NCI-H2029 (cell line): Measurements from ENCODE around the gene PDLIM4.
A peak's percentile ranks its signal among the peaks of the same experiment; 100 is the strongest.

Source experiments
- DNase-seq: peaks from one replicate; lab custom pipeline; 2025; lab: John Stamatoyannopoulos, UW

PDLIM4 gene

GRCh38 chr5:132257131-132258101, at the start of gene PDLIM4:
PDLIM4 (plus strand) TSS chr5:132257696; CDS start chr5:132257735, 39 bp downstream.
- no peak for DNase-seq

GRCh38 chr5:132207778-132208177, 49.7 kb upstream of the PDLIM4 start:
- DNase-seq, result no peak

- DNase-seq, result no peak
These were observed 48.4 kb upstream of the PDLIM4 start for GRCh38 chr5:132209131-132209530.

GRCh38 chr5:132209901-132210545, 47.5 kb upstream of the PDLIM4 start:
- no peak for DNase-seq

- DNase-seq, result no peak
These were observed 46.6 kb upstream of the PDLIM4 start for GRCh38 chr5:132210944-132211343.

GRCh38 chr5:132211787-132212186, 45.7 kb upstream of the PDLIM4 start:
- no peak for DNase-seq

GRCh38 chr5:132213666-132214065, 43.8 kb upstream of the PDLIM4 start:
- DNase-seq, result no peak

GRCh38 chr5:132214491-132214890, 43.0 kb upstream of the PDLIM4 start:
- no peak for DNase-seq

- peak; percentile 66 for DNase-seq
These were observed 42.2 kb upstream of the PDLIM4 start for GRCh38 chr5:132215329-132215728.

GRCh38 chr5:132218321-132218720, 39.2 kb upstream of the PDLIM4 start:
- DNase-seq, result no peak

- peak; percentile 14 for DNase-seq
These were observed 38.1 kb upstream of the PDLIM4 start for GRCh38 chr5:132219289-132219970.

- no peak for DNase-seq
These were observed 37.5 kb upstream of the PDLIM4 start for GRCh38 chr5:132219981-132220380.

- no peak for DNase-seq
These were observed 37.0 kb upstream of the PDLIM4 start for GRCh38 chr5:132220491-132220890.

GRCh38 chr5:132221781-132222648, 35.5 kb upstream of the PDLIM4 start:
- no peak for DNase-seq

GRCh38 chr5:132222649-132223038, 34.9 kb upstream of the PDLIM4 start:
- DNase-seq, result no peak

GRCh38 chr5:132223861-132224260, 33.6 kb upstream of the PDLIM4 start:
- no peak for DNase-seq

GRCh38 chr5:132224716-132225115, 32.8 kb upstream of the PDLIM4 start:
- DNase-seq, result peak; percentile 57

GRCh38 chr5:132225165-132226032, 32.1 kb upstream of the PDLIM4 start:
- DNase-seq, result peak; percentile 71

GRCh38 chr5:132226516-132227234, 30.8 kb upstream of the PDLIM4 start:
- no peak for DNase-seq

- no peak for DNase-seq
These were observed 30.3 kb upstream of the PDLIM4 start for GRCh38 chr5:132227235-132227484.
